AG04450 (cell line): Measurements from ENCODE around the gene GABPA. TPM values are rescaled to one million over a fixed set of nuclear protein-coding genes. Genes with fewer than 3 reads are reported as not detected.

Experiments
- CTCF ChIA-PET: fragments of 300-600, 350-600 bp; formaldehyde crosslinking; extraction: SDS; loops from one replicate; lab custom pipeline; 2022; ENCODE audit warnings: antibody characterized with exemption, inconsistent platforms; lab: Charles Lee
- POLR2A ChIA-PET: fragments of 350-600 bp; formaldehyde crosslinking; extraction: SDS; loops from one replicate; lab custom pipeline; 2021; ENCODE audit warnings: antibody characterized with exemption, inconsistent platforms; lab: Yijun Ruan, JAX
- DNase-seq: peaks from one replicate; pipeline ENCODE4 v3.0.0-alpha.2; 2011; ENCODE audit warnings: low read depth, low spot score
- H3K27ac ChIP-seq: one replicate; pipeline ENCODE4 v1.5.1; 2012; ENCODE audit warnings: low read depth, low read length, control low read depth
- H3K27me3 ChIP-seq: one replicate; pipeline ENCODE4 v1.6.0; 2012; ENCODE audit warnings: low read length; ENCODE audit not compliant: control insufficient read depth, insufficient read depth
- H3K4me3 ChIP-seq: 2 replicates; pipeline ENCODE4 v1.5.1; 2011; ENCODE audit warnings: mild to moderate bottlenecking, low read depth, low read length, control low read depth
- H3K9me3 ChIP-seq: 2 replicates; pipeline ENCODE4 v1.5.1; 2012; ENCODE audit warnings: low read length; ENCODE audit not compliant: control insufficient read depth, insufficient read depth
- CTCF ChIP-seq: IDR thresholded peaks from 2 replicates; pipeline ENCODE4 v1.5.1; 2011; ENCODE audit warnings: low read depth, low read length, control low read depth, inconsistent platforms
- polyA plus RNA-seq: library from polyadenylated mRNA; depleted of rRNA; stranded (reverse); fragments of >200 nt; gene quantifications from 2 replicates; pipeline ENCODE4 v1.2.3, GENCODE V29; 2011

Gene GABPA
- polyA plus RNA-seq, 1 experiment: 26.6 TPM

- DNase-seq: no peak
- Histone ChIP-seq H3K9me3 (no peaks in the 10 kb centered on the region), H3K27me3 (no peaks in the 10 kb centered on the region), H3K4me3 (no peak overlapping the region), H3K27ac (no peak overlapping the region)
- CTCF ChIA-PET: interaction anchor here (0.7 to 0.9 kb wide), 2 partner anchors 144 to 145 kb away, joined by 3 to 4 read pairs; no protein-coding TSS in a partner anchor
- no peak for TF ChIP-seq CTCF
- POLR2A ChIA-PET: no interaction called here
These were observed 17.6 kb downstream of the GABPA start for GRCh38 chr21:25752416-25752815.

- TF ChIP-seq CTCF: no peak
- ChIA-PET CTCF (interaction anchor here (2.2 kb wide), 1 partner anchor 148 kb away, joined by 13 read pairs; no protein-coding TSS in a partner anchor), POLR2A (no interaction called here)
- no peak for DNase-seq
- Histone ChIP-seq H3K27me3 (no peaks in the 10 kb centered on the region), H3K4me3 (no peak overlapping the region), H3K9me3 (no peaks in the 10 kb centered on the region), H3K27ac (no peak overlapping the region)
These were observed 21.6 kb downstream of the GABPA start for GRCh38 chr21:25756190-25756932.

- no peak overlapping the region for H3K4me3 ChIP-seq
- ChIA-PET POLR2A (no interaction called here), CTCF (interaction anchor here (0.8 to 2.2 kb wide), 4 partner anchors 40 to 149 kb away, joined by 4 to 13 read pairs (median 6); no protein-coding TSS in a partner anchor)
- no peak overlapping the region for H3K27ac ChIP-seq
- DNase-seq: no peak
- H3K9me3 ChIP-seq: no peaks in the 10 kb centered on the region
- TF ChIP-seq CTCF: no peak
- no peaks in the 10 kb centered on the region for H3K27me3 ChIP-seq
These were observed 22.8 kb downstream of the GABPA start for GRCh38 chr21:25757531-25757930.

GRCh38 chr21:25759573-25759972, 24.8 kb downstream of the GABPA start:
- Histone ChIP-seq H3K27ac (no peak overlapping the region), H3K4me3 (no peak overlapping the region), H3K27me3 (no peaks in the 10 kb centered on the region), H3K9me3 (no peaks in the 10 kb centered on the region)
- POLR2A ChIA-PET: no interaction called here
- no peak for DNase-seq
- CTCF ChIA-PET: interaction anchor here (1.3 kb wide), 2 partner anchors 42 to 151 kb away, joined by 4 to 6 read pairs; no protein-coding TSS in a partner anchor
- no peak for TF ChIP-seq CTCF

GRCh38 chr21:25760061-25760460, 25.3 kb downstream of the GABPA start:
- Histone ChIP-seq H3K4me3 (no peak overlapping the region), H3K27ac (no peak overlapping the region), H3K27me3 (no peaks in the 10 kb centered on the region), H3K9me3 (no peaks in the 10 kb centered on the region)
- ChIA-PET CTCF (interaction anchor here (1.3 kb wide), 2 partner anchors 42 to 152 kb away, joined by 4 to 6 read pairs; no protein-coding TSS in a partner anchor), POLR2A (no interaction called here)
- no peak for DNase-seq
- TF ChIP-seq CTCF: no peak
